ENCODE results near the gene NKAPL. TPM values are rescaled to one million over a fixed set of nuclear protein-coding genes. Genes with fewer than 3 reads are reported as not detected.
A peak's percentile ranks its signal among the peaks of the same experiment; 100 is the strongest.

NKAPL gene
- total RNA-seq, result not detected

DNA sequence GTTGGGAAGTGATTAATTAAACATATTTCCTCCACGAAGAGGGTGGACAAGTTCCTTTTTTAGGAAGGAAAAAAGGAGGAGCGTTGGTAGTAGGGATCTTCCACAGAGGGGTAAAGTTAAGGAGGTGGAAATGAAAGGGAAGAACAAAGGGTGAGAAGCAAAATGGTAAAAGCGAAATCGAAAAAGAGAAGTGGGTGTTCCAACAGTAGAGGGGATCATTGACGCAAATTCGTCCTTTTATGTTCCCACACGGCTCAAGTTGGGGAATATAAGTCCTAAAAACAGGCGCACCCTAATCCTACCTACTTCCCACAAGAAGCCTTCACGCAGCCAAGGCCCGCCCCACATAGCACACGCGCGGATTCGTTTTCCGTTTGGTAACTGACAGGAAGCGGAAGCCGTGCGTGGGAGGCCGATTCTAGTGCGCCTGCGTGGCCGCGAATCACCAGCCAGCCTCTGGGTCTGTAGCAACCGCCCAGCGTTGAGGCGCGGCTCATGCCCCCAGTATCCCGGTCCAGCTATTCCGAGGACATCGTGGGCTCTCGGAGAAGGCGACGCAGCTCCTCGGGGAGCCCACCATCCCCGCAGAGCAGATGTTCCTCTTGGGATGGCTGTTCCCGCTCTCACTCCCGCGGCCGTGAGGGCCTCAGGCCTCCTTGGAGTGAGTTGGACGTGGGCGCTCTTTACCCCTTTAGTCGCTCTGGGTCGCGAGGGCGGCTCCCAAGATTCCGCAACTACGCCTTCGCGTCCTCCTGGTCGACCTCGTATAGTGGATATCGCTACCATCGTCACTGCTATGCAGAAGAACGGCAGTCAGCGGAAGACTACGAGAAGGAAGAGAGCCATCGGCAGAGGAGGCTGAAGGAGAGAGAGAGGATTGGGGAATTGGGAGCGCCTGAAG is at the start of gene NKAPL:
TSS of gene NKAPL (plus strand) at position 421 of the 901 bp plus-strand sequence. CDS start at position 496, 75 bp downstream.
- Mint-ChIP-seq H3K4me1 (peaks cover 7% of the 10 kb centered on the region), H3K36me3 (ENCODE audit: low read depth) (peaks cover 7% of the 10 kb centered on the region), H3K27me3 (peaks cover 23% of the 10 kb centered on the region), H3K9me3 (peaks cover 7% of the 10 kb centered on the region), H3K27ac (no peak within 1 kb of the TSS), H3K4me3 (no peak within 1 kb of the TSS)
- peak; percentile 38 for DNase-seq
- ChIA-PET CTCF (no interaction called here), POLR2A (no interaction called here)

DNA sequence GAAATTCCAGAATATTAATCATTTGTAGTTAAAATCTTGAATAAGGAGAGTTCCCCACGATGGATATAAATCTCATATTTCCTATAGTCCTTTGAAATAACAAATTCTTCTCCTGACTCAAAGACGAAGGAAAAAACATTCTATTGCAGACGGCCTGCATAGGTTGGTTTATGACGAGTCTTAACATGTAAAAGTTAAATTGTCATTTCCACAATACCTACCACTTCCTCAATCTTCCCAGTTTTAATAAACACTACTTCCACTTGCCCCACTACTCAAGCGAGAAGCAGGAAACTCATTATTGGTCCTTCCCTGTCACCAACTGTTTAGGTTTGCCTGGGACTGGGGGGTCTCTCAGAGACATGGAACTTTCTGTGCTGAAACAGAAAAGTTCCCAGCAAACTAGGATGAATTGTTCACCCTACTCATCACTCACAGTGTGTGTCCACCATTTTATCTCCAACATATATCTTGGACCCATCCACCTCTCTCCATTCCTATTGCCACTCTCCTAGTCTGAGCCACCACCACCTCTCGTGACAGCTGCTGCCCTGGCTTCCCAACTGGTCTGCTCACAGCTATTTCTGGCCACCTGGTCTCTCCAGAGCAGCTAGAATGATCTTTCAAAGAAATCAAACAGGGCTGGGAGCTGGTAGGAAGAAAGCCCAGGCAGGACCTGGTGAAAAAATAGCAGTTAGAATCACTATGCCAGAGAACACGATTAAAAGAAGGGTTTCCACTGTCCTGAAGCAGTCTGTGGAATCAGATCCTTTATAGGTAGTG is 49.2 kb upstream of the NKAPL start:
- ChIA-PET CTCF (interaction anchor here (0.7 kb wide), 1 partner anchor 17 kb away, joined by 3 read pairs; no protein-coding TSS in a partner anchor), POLR2A (no interaction called here)
- no peak overlapping the region for H3K4me3 Mint-ChIP-seq
- H3K4me1 Mint-ChIP-seq, result peaks cover 36% of the 10 kb centered on the region
- peaks cover 2% of the 10 kb centered on the region for H3K9me3 Mint-ChIP-seq
- peaks cover 87% of the 10 kb centered on the region for H3K27me3 Mint-ChIP-seq
- no peak for DNase-seq
- peaks cover 16% of the 10 kb centered on the region for H3K36me3 Mint-ChIP-seq (ENCODE audit: low read depth)
- H3K27ac Mint-ChIP-seq, result no peak overlapping the region

DNA sequence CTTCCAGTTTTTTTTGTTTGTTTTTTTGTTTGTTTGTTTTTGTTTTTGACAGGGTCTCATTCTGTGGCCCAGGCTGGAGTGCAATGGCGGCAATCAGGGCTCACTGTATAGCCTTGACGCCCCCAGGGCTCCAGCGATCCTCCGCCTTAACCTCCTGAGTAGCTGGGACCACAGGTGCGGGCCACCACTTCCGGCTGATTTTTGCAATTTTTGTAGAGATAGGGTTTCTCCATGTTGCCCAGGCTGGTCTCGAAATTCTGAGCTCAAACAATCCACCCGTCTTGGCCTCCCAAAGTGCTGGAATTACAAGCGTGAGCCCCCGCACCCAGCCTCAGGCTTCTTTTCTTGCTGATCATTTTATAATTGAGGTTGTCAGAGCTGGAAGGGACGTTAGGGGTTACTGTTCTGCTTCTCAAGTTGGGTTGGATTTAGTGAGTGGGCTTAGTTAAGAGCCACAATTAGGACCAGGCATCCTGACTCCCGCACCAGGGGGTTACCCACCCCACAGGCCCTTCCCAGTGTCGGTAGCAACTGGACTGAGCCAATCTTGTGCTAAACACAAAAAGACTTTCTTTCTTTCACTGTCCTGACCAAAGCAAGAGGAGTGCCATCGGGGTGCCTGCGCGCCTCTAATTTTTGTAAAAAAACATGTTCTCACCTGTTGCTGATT is 47.1 kb upstream of the NKAPL start:
- Mint-ChIP-seq H3K4me1 (peaks cover 41% of the 10 kb centered on the region), H3K9me3 (peaks cover 2% of the 10 kb centered on the region), H3K27me3 (peaks cover 84% of the 10 kb centered on the region), H3K36me3 (ENCODE audit: low read depth) (peaks cover 17% of the 10 kb centered on the region), H3K27ac (no peak overlapping the region), H3K4me3 (peak overlapping the region; percentile 55)
- ChIA-PET POLR2A (no interaction called here), CTCF (no interaction called here)
- DNase-seq, result no peak

DNA sequence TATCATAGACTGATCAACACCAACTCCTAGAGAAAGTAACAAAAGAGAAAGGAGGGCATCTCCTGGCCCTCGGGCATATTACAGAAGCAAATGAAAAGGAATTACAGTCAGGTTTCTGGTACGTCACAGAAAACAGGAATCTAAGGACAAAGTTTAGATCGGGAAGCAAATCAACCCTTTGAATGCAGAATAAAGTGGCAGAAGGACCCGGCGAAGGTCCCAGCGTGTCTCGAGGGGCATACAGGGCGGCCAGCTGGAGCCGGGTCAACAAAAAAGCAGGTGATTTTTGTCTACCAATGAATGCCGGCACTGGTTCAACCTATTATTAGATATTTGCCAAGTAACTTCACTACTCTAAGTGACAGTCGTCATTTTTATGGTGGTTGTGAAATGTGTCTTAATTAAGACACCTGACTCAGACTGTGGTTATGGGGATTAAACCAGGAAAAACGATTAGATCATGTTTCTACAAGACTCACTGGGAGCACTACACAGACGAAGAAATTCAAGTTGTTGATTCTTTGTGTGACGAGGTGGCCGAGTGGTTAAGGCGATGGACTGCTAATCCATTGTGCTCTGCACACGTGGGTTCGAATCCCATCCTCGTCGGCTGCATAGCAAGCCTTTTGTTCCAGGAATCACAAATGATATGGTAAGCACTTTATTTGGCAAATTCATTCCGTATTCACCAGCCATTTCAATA is 46.4 kb upstream of the NKAPL start:
- Mint-ChIP-seq H3K27me3 (peaks cover 80% of the 10 kb centered on the region), H3K4me3 (peak overlapping the region; percentile 55), H3K4me1 (peaks cover 34% of the 10 kb centered on the region), H3K36me3 (ENCODE audit: low read depth) (peaks cover 14% of the 10 kb centered on the region), H3K27ac (no peak overlapping the region), H3K9me3 (peaks cover 2% of the 10 kb centered on the region)
- peak; percentile 42 for DNase-seq
- ChIA-PET CTCF (no interaction called here), POLR2A (no interaction called here)

DNA sequence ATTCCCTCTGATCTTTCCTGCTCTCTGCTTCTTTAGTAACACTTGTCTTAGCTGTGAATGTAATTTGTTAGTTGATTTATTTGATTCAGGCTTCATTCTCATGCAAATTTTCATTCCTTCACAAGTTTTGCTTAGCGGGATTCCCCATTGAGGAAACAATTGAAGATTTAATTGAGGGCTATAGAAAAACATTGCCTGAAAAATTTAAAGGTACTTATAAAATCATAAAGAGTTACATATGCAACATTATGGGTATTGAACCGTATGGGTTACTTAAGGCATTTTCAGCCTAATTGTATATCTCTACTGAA is 45.9 kb upstream of the NKAPL start:
- ChIA-PET CTCF (no interaction called here), POLR2A (no interaction called here)
- peaks cover 11% of the 10 kb centered on the region for H3K36me3 Mint-ChIP-seq (ENCODE audit: low read depth)
- no peak for DNase-seq
- H3K4me3 Mint-ChIP-seq, result peak overlapping the region; percentile 19
- H3K9me3 Mint-ChIP-seq, result peaks cover 2% of the 10 kb centered on the region
- no peak overlapping the region for H3K27ac Mint-ChIP-seq
- peaks cover 80% of the 10 kb centered on the region for H3K27me3 Mint-ChIP-seq
- H3K4me1 Mint-ChIP-seq, result peaks cover 29% of the 10 kb centered on the region

DNA sequence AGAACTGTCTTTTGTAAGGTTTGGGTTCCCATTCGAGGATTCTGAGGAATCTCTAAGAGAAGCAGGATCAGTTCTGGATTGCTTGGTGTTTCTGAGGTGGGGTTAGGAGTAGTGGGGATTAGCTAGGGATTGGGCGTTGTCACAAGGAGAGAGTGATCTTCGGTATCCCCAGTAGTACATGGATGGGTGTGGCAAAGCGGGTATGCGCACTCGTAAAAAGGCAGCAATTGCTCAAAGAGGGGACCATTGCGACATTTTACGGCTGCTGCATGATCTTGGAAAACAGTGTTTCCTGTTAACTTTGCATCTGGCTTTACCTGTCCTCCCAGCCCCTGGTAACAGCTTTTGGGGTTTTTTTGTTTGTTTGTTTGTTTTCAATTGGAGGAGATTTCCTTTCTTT is 43.7 kb upstream of the NKAPL start:
- H3K27me3 Mint-ChIP-seq, result peaks cover 78% of the 10 kb centered on the region
- peaks cover 7% of the 10 kb centered on the region for H3K36me3 Mint-ChIP-seq (ENCODE audit: low read depth)
- ChIA-PET CTCF (no interaction called here), POLR2A (no interaction called here)
- H3K9me3 Mint-ChIP-seq, result peaks cover 2% of the 10 kb centered on the region
- H3K4me1 Mint-ChIP-seq, result peaks cover 28% of the 10 kb centered on the region
- H3K4me3 Mint-ChIP-seq, result no peak overlapping the region
- no peak for DNase-seq
- no peak overlapping the region for H3K27ac Mint-ChIP-seq

DNA sequence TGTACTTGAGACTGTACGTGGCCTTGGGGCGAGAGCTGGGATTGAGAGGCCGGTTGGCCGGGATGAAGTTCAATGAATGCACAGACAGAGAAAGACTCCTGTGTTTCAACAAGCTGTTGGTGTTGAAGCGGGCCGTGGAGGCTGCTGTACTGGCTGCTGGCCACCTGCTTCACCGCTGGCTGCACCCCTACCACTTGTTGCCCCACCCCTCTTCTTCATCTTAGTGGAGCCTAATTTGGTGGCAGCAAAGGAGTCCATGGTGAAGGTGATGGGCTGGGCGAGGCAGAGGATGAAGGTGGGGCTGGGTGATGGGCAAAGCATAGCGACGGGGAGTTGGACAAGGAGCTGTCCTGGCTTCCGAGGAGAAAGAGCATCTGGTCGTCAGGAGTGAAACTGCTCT is 41.2 kb upstream of the NKAPL start:
- Mint-ChIP-seq H3K4me1 (peaks cover 14% of the 10 kb centered on the region), H3K27ac (no peak overlapping the region), H3K27me3 (peaks cover 76% of the 10 kb centered on the region), H3K4me3 (peak overlapping the region; percentile 71), H3K9me3 (peaks cover 2% of the 10 kb centered on the region), H3K36me3 (ENCODE audit: low read depth) (peaks cover 7% of the 10 kb centered on the region)
- no peak for DNase-seq
- POLR2A ChIA-PET, result interaction anchor here (0.7 to 1.3 kb wide), 4 partner anchors 49 to 325 kb away, joined by 3 to 5 read pairs (median 4); partner anchors contain the start of genes ZSCAN16 and ZSCAN26
- CTCF ChIA-PET, result interaction anchor here (1.3 to 1.4 kb wide), 2 partner anchors 49 to 113 kb away, joined by 3 to 4 read pairs; partner anchors contain the start of gene ZSCAN26

DNA sequence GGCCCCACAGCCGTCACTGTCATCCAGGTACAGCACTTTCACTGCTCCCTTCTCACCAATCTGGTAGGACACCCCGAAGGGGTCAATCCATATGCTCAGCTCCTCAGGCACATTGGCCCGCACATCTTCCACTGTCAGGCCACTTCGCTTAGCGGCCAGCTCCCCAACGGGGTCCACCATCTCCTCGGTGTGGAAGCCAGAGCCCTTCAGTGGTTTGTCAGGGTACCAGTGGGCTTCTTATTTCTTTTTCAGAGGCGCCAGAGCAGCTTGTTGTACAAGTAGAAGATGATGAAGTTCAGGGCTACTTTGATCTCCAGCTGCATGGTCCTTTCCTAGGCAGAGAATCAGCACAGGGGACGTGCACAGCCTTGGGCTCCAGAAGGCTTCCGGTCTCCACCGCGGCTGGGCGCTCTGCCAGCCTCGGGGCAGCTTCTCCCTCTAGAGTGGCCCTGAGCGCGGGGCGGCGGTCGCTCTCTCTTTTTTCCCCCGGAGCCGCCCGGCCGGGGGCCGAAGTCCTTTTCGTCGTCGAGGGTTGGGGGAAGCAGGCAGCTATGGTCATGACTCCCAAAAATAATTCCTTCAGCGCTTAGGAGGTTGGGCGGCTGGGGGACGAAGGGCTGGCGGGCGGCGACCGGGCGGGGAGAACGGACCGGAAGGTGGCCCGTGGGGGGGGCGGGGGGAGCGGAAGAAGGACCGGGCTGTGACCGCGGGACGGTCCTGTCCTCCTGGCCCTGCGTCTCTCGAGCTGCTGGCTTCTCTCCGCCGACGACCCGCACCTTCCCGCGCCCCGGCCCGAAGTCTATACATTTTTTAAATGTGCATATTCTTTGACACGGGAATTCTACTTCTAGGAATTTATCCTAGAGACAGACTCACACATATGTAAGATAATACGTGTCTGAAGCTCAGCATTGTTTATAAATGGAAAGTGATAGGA is 40.5 kb upstream of the NKAPL start:
- peak; percentile 28 for DNase-seq
- H3K36me3 Mint-ChIP-seq (ENCODE audit: low read depth), result peaks cover 7% of the 10 kb centered on the region
- ChIA-PET POLR2A (interaction anchor here (0.7 to 1.3 kb wide), 5 partner anchors 10 to 326 kb away, joined by 3 to 5 read pairs (median 3); partner anchors contain the start of genes ZSCAN16 and ZSCAN26), CTCF (interaction anchor here (1.3 to 1.4 kb wide), 2 partner anchors 49 to 114 kb away, joined by 3 to 4 read pairs; partner anchors contain the start of gene ZSCAN26)
- peaks cover 8% of the 10 kb centered on the region for H3K4me1 Mint-ChIP-seq
- peaks cover 76% of the 10 kb centered on the region for H3K27me3 Mint-ChIP-seq
- H3K9me3 Mint-ChIP-seq, result peaks cover 2% of the 10 kb centered on the region
- no peak overlapping the region for H3K27ac Mint-ChIP-seq
- H3K4me3 Mint-ChIP-seq, result peak overlapping the region; percentile 71

DNA sequence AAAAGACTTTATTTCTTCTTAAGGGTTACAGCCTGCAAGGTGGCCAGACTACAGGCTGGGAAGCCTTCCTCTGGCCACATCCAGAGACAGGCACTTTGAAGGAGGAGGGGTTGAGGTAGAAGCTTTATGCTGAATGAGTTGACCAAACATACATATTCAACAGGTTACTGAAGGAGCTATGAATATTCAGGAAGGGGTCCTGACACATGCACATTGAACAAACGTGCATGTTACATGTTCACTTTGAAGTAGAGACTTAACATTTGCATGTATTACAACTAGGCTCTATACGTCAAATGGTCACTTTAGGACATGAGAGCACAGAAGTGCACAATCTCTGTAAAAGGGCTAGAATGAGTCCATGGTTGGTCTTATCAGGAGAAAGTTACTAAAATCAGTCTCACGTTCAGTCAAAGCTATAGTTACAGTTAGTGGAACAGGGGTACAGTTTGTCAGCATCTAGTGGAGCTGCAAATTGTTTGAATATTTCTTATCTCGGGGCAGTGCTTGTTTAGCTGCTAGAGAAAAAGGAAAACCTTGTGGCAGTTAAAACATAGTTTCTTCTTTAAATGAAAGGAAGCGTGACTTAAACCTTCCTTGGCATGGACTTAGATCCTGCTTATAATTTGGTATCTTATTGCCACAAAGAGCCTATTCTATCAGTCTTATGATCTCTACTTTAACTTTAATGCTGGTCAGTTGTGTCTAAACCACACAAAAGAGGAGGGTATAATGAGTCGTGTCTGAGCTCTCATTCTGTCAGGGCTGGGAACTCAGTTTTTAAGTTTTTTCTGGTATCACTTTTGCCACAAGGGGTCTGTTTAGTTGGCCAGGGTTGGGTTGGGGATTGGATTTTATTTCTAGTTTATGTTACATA is 38.6 kb upstream of the NKAPL start:
- Mint-ChIP-seq H3K36me3 (ENCODE audit: low read depth) (peaks cover 3% of the 10 kb centered on the region), H3K27ac (no peak overlapping the region), H3K9me3 (no peaks in the 10 kb centered on the region), H3K4me3 (no peak overlapping the region), H3K4me1 (peaks cover 12% of the 10 kb centered on the region), H3K27me3 (peaks cover 68% of the 10 kb centered on the region)
- CTCF ChIA-PET, result interaction anchor here (0.6 to 0.9 kb wide), 3 partner anchors 116 to 491 kb away, joined by 3 to 4 read pairs (median 3); no protein-coding TSS in a partner anchor
- no peak for DNase-seq
- POLR2A ChIA-PET, result no interaction called here

DNA sequence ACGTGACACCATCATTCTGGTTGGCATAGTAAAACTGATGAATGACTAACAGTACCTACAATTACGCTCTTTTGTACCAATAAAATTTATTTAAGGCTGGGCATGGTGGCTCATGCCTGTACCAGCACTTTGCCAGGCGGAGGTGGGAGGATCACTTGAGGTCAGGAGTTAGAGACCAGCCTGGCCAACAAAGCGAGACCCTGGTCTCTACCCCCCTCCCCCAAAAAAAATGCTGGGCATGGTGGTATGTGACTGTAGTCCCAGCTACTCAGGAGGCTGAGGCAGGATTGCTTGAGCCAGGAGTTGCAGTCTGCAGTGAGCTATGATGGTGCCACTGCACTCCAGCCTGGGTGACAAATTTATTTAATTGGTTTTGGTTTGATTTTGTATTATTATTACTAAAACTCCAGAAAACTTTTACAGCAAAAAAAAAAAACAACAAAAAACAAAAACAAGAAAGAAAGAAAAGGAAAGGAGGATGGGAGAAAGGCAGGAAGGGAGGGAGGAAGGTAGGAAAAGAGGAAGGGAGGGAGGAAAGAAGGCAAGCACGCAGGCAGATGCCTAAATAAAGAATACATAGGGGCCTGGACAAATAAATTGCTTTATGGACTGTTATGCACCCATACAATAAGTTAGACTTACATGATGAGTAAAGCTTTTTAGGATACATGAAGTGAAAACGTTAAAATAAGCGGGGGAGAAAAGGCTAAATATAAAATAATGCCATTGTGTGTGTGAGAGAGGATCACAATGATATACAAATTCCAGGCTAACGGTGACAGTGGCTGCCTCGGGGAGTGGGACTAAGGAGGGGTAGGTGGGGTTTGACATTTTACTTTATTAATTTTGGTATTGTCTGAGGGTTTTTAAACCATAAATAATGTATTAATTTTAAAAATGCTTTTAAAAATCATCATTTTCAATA is 34.7 kb upstream of the NKAPL start:
- peak overlapping the region; percentile 87 for H3K4me3 Mint-ChIP-seq
- H3K9me3 Mint-ChIP-seq, result no peaks in the 10 kb centered on the region
- H3K27ac Mint-ChIP-seq, result peak overlapping the region; percentile 27
- ChIA-PET POLR2A (no interaction called here), CTCF (no interaction called here)
- peaks cover 41% of the 10 kb centered on the region for H3K4me1 Mint-ChIP-seq
- no peak for DNase-seq
- H3K27me3 Mint-ChIP-seq, result peaks cover 42% of the 10 kb centered on the region
- peaks cover 24% of the 10 kb centered on the region for H3K36me3 Mint-ChIP-seq (ENCODE audit: low read depth)
